ENCODE measurements around the gene AP1M1.

Gene AP1M1

DNA sequence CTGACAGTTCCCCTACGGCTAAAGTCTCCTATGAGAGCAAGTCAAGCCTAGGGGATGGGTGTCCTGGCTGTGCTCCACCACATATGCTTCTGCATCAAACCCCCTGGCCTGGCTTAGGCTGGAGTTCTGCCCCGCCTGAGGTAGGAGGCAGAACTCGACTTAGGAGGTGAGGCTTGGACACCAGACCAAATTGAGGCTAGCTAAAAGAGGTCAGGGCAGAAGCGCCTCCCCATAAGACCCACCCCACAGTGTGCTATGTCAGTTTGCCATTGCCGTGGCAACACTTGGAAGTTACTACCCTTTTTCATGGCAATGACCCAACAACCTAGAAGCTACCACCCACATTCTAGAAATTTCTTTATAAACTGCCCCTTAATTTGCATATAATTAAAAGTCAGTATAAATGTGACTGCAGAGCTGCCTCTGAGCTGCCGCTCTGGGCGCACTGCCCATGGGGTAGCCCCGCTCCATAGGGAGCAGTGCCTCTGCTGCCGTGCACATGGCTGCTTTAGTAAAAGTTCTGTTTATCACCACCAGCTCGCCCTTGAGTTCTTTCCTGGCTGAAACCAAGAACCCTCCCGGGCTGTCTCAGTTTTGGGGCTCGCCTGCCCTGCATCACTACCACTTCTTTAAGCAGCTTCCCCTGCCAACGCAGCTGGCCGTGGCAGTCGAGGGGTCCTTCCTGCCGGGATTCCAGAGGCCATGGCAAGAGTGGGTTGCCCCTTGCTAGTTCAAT lies 20.2 kb downstream of the AP1M1 start (continued):
- TF ChIP-seq, protein P1, sequence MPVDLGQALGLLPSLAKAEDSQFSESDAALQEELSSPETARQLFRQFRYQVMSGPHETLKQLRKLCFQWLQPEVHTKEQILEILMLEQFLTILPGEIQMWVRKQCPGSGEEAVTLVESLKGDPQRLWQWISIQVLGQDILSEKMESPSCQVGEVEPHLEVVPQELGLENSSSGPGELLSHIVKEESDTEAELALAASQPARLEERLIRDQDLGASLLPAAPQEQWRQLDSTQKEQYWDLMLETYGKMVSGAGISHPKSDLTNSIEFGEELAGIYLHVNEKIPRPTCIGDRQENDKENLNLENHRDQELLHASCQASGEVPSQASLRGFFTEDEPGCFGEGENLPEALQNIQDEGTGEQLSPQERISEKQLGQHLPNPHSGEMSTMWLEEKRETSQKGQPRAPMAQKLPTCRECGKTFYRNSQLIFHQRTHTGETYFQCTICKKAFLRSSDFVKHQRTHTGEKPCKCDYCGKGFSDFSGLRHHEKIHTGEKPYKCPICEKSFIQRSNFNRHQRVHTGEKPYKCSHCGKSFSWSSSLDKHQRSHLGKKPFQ (tag by site-specific recombination; IDR thresholded peaks at IDR 0.05): no peak

- peaks cover 10 to 66% of the 10 kb centered on the region in 2 experiments; a peak in 2 of 3 replicates for H3K36me3 ChIP-seq (ENCODE audit: control insufficient read depth in 2 of 2, insufficient read depth in 1 of 2, low read length in 2 of 2)
- CTCF ChIA-PET: interaction anchor here (0.6 kb wide), 1 partner anchor 94 kb away, joined by 4 read pairs; no protein-coding TSS in a partner anchor
- POLR2A ChIA-PET: no interaction called here
Measured at GRCh38 chr19:16218851-16219250, 21.1 kb downstream of the AP1M1 start.

GRCh38 chr19:16222806-16223205 lies 25.1 kb downstream of the AP1M1 start:
- TF ChIP-seq, protein P2, sequence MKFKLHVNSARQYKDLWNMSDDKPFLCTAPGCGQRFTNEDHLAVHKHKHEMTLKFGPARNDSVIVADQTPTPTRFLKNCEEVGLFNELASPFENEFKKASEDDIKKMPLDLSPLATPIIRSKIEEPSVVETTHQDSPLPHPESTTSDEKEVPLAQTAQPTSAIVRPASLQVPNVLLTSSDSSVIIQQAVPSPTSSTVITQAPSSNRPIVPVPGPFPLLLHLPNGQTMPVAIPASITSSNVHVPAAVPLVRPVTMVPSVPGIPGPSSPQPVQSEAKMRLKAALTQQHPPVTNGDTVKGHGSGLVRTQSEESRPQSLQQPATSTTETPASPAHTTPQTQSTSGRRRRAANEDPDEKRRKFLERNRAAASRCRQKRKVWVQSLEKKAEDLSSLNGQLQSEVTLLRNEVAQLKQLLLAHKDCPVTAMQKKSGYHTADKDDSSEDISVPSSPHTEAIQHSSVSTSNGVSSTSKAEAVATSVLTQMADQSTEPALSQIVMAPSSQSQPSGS (tag by site-specific recombination; IDR thresholded peaks at IDR 0.05; ENCODE audit: low read depth): no peak
- TF ChIP-seq ZNF48 (tag by site-specific recombination; IDR thresholded peaks at IDR 0.05) (no peak), RBAK (tag by site-specific recombination; IDR thresholded peaks at IDR 0.05) (no peak), ZIC2 (tag by site-specific recombination; IDR thresholded peaks at IDR 0.05) (no peak), ZNF211 (tag by site-specific recombination; IDR thresholded peaks at IDR 0.05; ENCODE audit: low read depth) (no peak), ZNF132 (tag by site-specific recombination; IDR thresholded peaks at IDR 0.05; ENCODE audit: borderline replicate concordance) (no peak), ZNF155 (tag by site-specific recombination; IDR thresholded peaks at IDR 0.05) (no peak), ZNF660 (tag by site-specific recombination; IDR thresholded peaks at IDR 0.05) (no peak), ZBTB8A (tag by site-specific recombination; IDR thresholded peaks at IDR 0.05) (no peak)
- ChIA-PET CTCF (interaction anchor here (0.6 to 1.0 kb wide), 2 partner anchors 13 to 219 kb away, joined by 3 to 4 read pairs; no protein-coding TSS in a partner anchor), POLR2A (interaction anchor here (0.6 kb wide), 1 partner anchor 744 kb away, joined by 4 read pairs; no protein-coding TSS in a partner anchor)
- Histone ChIP-seq H3K36me3 (ENCODE audit: control insufficient read depth in 2 of 2, insufficient read depth in 1 of 2, low read length in 2 of 2) (peaks cover 0 to 84% of the 10 kb centered on the region in 2 experiments; a peak in 2 of 3 replicates), H3K9me3 (ENCODE audit: control insufficient read depth, insufficient read depth, low read depth, low read length) (no peaks in the 10 kb centered on the region), H3K27ac (ENCODE audit: extremely low read depth, low read depth, low read length) (no peak overlapping the region), H3K4me3 (ENCODE audit: low read depth, low read length) (no peak overlapping the region), H3K4me1 (ENCODE audit: control insufficient read depth, insufficient read depth, low read length) (no peaks in the 10 kb centered on the region)

More at GRCh38 chr19:16218851-16219250, 21.1 kb downstream of the AP1M1 start:
- H3K4me3 ChIP-seq (ENCODE audit: low read depth, low read length): no peak overlapping the region
- H3K9me3 ChIP-seq (ENCODE audit: control insufficient read depth, insufficient read depth, low read depth, low read length): no peaks in the 10 kb centered on the region
- H3K4me1 ChIP-seq (ENCODE audit: control insufficient read depth, insufficient read depth, low read length): no peaks in the 10 kb centered on the region
- no peak overlapping the region for H3K27ac ChIP-seq (ENCODE audit: extremely low read depth, low read depth, low read length)
- TF ChIP-seq, protein P3, sequence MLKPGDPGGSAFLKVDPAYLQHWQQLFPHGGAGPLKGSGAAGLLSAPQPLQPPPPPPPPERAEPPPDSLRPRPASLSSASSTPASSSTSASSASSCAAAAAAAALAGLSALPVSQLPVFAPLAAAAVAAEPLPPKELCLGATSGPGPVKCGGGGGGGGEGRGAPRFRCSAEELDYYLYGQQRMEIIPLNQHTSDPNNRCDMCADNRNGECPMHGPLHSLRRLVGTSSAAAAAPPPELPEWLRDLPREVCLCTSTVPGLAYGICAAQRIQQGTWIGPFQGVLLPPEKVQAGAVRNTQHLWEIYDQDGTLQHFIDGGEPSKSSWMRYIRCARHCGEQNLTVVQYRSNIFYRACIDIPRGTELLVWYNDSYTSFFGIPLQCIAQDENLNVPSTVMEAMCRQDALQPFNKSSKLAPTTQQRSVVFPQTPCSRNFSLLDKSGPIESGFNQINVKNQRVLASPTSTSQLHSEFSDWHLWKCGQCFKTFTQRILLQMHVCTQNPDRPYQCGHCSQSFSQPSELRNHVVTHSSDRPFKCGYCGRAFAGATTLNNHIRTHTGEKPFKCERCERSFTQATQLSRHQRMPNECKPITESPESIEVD (tag by site-specific recombination; IDR thresholded peaks at IDR 0.05): no peak
- TF ChIP-seq ZNF2 (tag by site-specific recombination; IDR thresholded peaks at IDR 0.05) (no peak), ZNF274 (IDR thresholded peaks at IDR 0.05; ENCODE audit: low read length) (no peak), ZNF274 (tag by site-specific recombination; IDR thresholded peaks at IDR 0.05; ENCODE audit: borderline replicate concordance) (no peak), PRDM1 (tag by site-specific recombination; IDR thresholded peaks at IDR 0.05) (no peak), ZNF449 (tag by site-specific recombination; IDR thresholded peaks at IDR 0.05) (no peak), ZNF645 (tag by site-specific recombination; IDR thresholded peaks at IDR 0.05) (no peak), TCF7L2 (IDR thresholded peaks at IDR 0.05; ENCODE audit: borderline replicate concordance, low read depth, low read length) (no peak), ZNF514 (tag by site-specific recombination; IDR thresholded peaks at IDR 0.05) (no peak), ZNF521 (tag by site-specific recombination; IDR thresholded peaks at IDR 0.05) (no peak), ZNF354C (tag by site-specific recombination; IDR thresholded peaks at IDR 0.05; ENCODE audit: borderline replicate concordance, low read depth) (no peak), ZNF157 (tag by site-specific recombination; IDR thresholded peaks at IDR 0.05) (no peak), ZNF184 (tag by site-specific recombination; IDR thresholded peaks at IDR 0.05) (no peak)

Data from HEK293 (cell line).